Measurements from ENCODE around the gene SMYD3.
"Not testable (repeated sequence)": the region's sequence is repeated elsewhere in the genome, so short reads cannot be mapped to it uniquely, and the experiment has no call there.

SMYD3 gene

DNA sequence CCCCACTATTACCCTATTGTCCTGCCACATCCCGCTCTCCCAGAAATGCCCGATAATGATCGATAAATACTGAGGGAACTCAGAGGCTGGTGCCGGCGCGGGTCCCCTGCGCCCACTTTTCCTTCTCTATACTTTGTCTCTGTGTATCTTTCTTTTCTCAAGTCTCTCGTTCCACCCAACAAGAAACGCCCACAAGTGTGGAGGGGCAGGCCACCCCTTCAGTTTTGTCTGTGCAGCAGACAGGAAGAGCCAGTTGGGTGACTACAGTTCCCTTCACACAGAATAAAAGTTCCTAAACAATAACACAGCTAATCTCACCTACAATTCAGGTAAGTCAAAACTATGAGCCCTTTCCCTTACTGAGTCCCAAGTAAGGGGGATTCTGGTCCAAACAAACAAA lies 423.7 kb downstream of the SMYD3 start:
- peaks cover 0 to 6% of the 10 kb centered on the region in 2 donors for H3K9me3 ChIP-seq (ENCODE audit: control insufficient read depth in 1 of 2, low read length in 2 of 2)
- no peak overlapping the region for H3K27ac ChIP-seq (ENCODE audit: low read length)
- no peaks in the 10 kb centered on the region for H3K4me1 ChIP-seq (ENCODE audit: control insufficient read depth in 1 of 2, insufficient read depth in 2 of 2, low read length in 2 of 2)
- no peaks in the 10 kb centered on the region for H3K27me3 ChIP-seq (ENCODE audit: low read depth, low read length)
- no peaks in the 10 kb centered on the region for H3K36me3 ChIP-seq (ENCODE audit: control insufficient read depth in 1 of 2, insufficient read depth in 2 of 2, low read length in 2 of 2)
- H3K4me3 ChIP-seq (ENCODE audit: low read depth in 1 of 2, low read length in 2 of 2): no peak overlapping the region

DNA sequence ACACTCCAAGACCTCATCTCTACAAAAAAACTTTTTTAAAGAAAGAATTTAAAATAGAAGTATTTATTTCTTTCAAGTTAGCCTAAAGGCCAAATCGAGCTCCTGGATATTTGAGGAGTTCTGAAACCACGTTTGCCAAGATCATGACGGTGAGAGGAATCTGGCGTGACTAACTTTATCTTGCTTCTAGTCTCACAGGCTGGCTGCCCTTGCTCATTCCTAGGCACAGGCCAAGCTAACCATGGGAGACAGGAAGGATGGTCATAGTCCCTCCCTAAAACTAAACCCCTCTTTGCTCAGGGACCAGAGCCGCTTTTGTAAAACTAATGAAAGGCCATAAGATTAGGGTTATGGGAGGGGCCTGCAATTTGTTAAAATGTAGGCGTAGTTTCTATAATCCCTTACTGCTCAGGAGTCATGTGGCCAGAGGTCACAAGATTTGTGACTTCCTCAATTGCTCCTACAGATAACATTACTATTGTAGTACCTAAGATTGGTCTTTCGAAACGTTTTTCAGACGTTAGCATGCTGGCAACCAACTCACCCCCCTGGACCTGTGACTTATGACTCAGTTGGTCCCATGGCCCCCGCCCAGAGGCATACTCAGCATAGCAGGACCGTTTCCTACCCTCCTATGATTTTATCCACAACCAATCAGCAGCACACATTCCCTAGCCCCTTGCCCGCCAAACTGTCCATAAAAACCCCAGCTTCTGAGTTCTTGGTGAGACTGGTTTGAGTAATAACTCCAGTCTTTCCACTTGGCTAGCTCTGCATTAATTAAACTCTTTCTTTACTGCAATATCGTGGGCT lies 425.0 kb downstream of the SMYD3 start:
- Histone ChIP-seq H3K4me1 (ENCODE audit: control insufficient read depth in 1 of 2, insufficient read depth in 2 of 2, low read length in 2 of 2) (no peaks in the 10 kb centered on the region), H3K36me3 (ENCODE audit: control insufficient read depth in 1 of 2, insufficient read depth in 2 of 2, low read length in 2 of 2) (no peaks in the 10 kb centered on the region), H3K27ac (ENCODE audit: low read length) (no peak overlapping the region), H3K9me3 (ENCODE audit: control insufficient read depth in 1 of 2, low read length in 2 of 2) (peaks cover 0 to 6% of the 10 kb centered on the region in 2 donors), H3K27me3 (ENCODE audit: low read depth, low read length) (no peaks in the 10 kb centered on the region), H3K4me3 (ENCODE audit: low read depth in 1 of 2, low read length in 2 of 2) (no peak overlapping the region)

DNA sequence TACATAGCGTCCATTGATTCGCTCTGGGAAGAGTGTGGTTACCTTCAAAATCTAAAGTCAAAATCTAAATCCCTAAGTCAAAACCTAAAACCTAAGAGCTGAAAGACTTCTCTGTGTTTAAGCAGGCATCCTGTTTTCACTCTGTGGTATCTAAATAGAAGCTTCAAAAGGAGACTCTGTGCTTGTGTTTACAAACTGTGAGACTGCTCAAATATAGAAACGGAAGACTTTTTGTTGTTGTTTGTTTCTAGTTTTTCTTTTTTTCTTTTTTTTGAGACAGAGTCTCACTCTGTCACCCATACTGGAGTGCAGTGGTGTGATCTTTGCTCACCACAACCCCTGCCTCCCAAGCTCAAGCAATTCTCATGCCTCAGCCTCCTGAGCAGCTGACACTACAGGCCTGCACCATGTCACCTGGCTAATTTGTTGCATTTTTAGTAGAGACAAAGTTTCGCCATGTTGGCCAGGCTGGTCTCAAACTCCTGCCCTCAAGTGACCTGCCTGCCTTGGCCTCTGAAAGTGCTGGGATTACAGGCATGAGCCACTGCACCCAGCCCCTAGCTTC lies 425.9 kb downstream of the SMYD3 start:
- H3K9me3 ChIP-seq (ENCODE audit: control insufficient read depth in 1 of 2, low read length in 2 of 2): peaks cover 0 to 6% of the 10 kb centered on the region in 2 donors
- H3K4me1 ChIP-seq (ENCODE audit: control insufficient read depth in 1 of 2, insufficient read depth in 2 of 2, low read length in 2 of 2): no peaks in the 10 kb centered on the region
- no peaks in the 10 kb centered on the region for H3K36me3 ChIP-seq (ENCODE audit: control insufficient read depth in 1 of 2, insufficient read depth in 2 of 2, low read length in 2 of 2)
- H3K4me3 ChIP-seq (ENCODE audit: low read depth in 1 of 2, low read length in 2 of 2): no peak overlapping the region
- H3K27ac ChIP-seq (ENCODE audit: low read length): no peak overlapping the region
- no peaks in the 10 kb centered on the region for H3K27me3 ChIP-seq (ENCODE audit: low read depth, low read length)

DNA sequence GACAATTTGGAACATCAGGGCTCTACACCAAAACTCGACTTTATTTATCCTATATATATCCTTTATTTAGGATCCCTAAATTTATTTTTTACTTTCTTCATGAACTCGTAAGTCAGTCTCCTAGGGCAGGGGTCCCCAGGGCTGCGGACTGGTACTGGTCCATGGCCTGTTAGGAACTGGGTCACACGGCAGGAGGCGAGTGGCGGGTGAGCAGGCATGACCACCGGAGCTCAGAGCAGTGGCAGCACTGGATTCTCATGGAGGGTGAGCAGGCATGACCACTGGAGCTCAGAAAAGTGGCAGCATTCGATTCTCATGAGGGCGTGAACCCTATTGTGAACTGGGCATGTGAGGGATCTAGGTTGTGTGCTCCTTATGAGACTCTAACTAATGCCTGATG lies 427.0 kb downstream of the SMYD3 start:
- H3K36me3 ChIP-seq (ENCODE audit: control insufficient read depth in 1 of 2, insufficient read depth in 2 of 2, low read length in 2 of 2): no peaks in the 10 kb centered on the region
- H3K9me3 ChIP-seq (ENCODE audit: control insufficient read depth in 1 of 2, low read length in 2 of 2): peaks cover 0 to 6% of the 10 kb centered on the region in 2 donors

DNA sequence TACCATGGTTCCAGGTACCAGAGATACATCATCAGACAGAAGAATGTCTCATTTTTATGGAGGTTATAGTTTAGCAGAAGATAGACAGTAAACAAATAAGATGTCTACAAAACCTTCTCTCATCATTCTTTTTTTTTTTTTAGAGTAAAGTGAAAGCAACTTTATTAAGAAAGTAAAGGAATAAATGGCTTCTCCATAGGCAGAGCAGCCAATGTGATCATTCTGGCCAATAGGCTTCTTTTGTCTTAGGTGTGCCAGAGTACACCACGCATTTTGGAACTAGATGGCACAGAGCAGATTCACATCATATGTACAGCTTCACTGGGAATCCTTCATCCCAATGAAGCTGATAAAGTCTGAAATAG lies 428.2 kb downstream of the SMYD3 start:
- Histone ChIP-seq H3K4me3 (ENCODE audit: low read depth in 1 of 2, low read length in 2 of 2) (no peak overlapping the region), H3K4me1 (ENCODE audit: control insufficient read depth in 1 of 2, insufficient read depth in 2 of 2, low read length in 2 of 2) (no peaks in the 10 kb centered on the region), H3K9me3 (ENCODE audit: control insufficient read depth in 1 of 2, low read length in 2 of 2) (peaks cover 0 to 6% of the 10 kb centered on the region in 2 donors), H3K27ac (ENCODE audit: low read length) (no peak overlapping the region), H3K36me3 (ENCODE audit: control insufficient read depth in 1 of 2, insufficient read depth in 2 of 2, low read length in 2 of 2) (no peaks in the 10 kb centered on the region), H3K27me3 (ENCODE audit: low read depth, low read length) (no peaks in the 10 kb centered on the region)

More for the DNA sequence above, 427.0 kb downstream of the SMYD3 start:
- Histone ChIP-seq H3K27ac (ENCODE audit: low read length) (no peak overlapping the region), H3K27me3 (ENCODE audit: low read depth, low read length) (no peaks in the 10 kb centered on the region), H3K4me3 (ENCODE audit: low read depth in 1 of 2, low read length in 2 of 2) (no peak overlapping the region), H3K4me1 (ENCODE audit: control insufficient read depth in 1 of 2, insufficient read depth in 2 of 2, low read length in 2 of 2) (no peaks in the 10 kb centered on the region)

DNA sequence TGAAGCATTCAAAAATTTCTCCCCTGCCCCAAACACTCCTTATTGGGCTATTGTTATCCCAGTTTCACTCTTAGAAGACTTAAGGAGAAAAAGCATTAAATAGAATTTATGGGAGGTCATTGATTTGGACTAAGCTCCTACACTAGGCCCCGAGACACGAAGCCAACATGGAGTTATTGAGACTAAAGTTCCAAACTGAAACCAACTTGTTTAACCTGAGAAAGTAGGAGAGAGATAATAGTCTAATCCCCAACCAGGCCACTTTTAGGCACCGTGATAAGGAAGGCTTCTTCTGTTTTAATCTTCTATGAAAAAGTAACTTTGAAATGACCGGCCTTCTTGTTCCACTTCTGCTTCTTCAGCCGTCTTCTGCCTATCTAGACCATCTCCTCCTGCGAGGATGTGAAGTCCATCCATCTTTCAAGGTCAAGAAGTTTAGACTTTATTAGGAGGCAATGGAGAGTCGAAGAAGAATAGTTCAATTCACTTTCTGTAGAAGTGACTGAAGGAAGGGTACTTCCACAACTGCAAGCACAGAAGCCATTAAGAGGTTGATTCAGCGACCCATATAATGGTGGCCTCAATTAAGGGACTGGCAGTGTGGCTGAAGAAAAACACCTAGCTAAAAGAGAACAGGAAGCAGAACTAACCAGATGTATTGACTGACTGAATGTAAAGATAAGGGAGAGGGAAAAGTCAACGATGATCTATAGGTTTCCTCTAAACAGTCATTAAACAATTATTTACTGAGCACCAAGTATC lies 428.8 kb downstream of the SMYD3 start:
- H3K4me3 ChIP-seq (ENCODE audit: low read depth in 1 of 2, low read length in 2 of 2): no peak overlapping the region
- H3K36me3 ChIP-seq (ENCODE audit: control insufficient read depth in 1 of 2, insufficient read depth in 2 of 2, low read length in 2 of 2): no peaks in the 10 kb centered on the region
- no peaks in the 10 kb centered on the region for H3K27me3 ChIP-seq (ENCODE audit: low read depth, low read length)
- no peak overlapping the region for H3K27ac ChIP-seq (ENCODE audit: low read length)
- H3K9me3 ChIP-seq (ENCODE audit: control insufficient read depth in 1 of 2, low read length in 2 of 2): peaks cover 0 to 6% of the 10 kb centered on the region in 2 donors
- no peaks in the 10 kb centered on the region for H3K4me1 ChIP-seq (ENCODE audit: control insufficient read depth in 1 of 2, insufficient read depth in 2 of 2, low read length in 2 of 2)

DNA sequence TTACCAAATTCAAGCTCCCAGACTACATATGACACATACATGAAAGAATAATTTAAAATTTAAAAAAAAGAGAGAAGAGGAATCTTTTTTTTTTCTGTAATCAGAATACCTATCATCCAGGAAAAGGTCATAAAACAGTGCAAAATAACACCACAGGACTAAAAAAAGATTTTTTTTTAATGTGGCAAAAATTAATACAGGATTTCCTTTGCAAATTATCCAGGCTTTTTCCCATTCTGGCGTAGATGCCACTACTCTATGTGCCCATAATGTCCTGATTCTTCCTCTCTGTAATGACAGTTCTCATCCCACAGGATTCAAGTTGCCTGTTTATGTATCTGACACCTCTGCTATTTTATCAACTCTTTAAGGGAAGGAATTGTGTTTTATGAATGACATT lies 429.6 kb downstream of the SMYD3 start:
- Histone ChIP-seq H3K4me3 (ENCODE audit: low read depth in 1 of 2, low read length in 2 of 2) (no peak overlapping the region), H3K36me3 (ENCODE audit: control insufficient read depth in 1 of 2, insufficient read depth in 2 of 2, low read length in 2 of 2) (no peaks in the 10 kb centered on the region), H3K27me3 (ENCODE audit: low read depth, low read length) (no peaks in the 10 kb centered on the region), H3K4me1 (ENCODE audit: control insufficient read depth in 1 of 2, insufficient read depth in 2 of 2, low read length in 2 of 2) (no peaks in the 10 kb centered on the region), H3K9me3 (ENCODE audit: control insufficient read depth in 1 of 2, low read length in 2 of 2) (peaks cover 0 to 6% of the 10 kb centered on the region in 2 donors), H3K27ac (ENCODE audit: low read length) (no peak overlapping the region)

DNA sequence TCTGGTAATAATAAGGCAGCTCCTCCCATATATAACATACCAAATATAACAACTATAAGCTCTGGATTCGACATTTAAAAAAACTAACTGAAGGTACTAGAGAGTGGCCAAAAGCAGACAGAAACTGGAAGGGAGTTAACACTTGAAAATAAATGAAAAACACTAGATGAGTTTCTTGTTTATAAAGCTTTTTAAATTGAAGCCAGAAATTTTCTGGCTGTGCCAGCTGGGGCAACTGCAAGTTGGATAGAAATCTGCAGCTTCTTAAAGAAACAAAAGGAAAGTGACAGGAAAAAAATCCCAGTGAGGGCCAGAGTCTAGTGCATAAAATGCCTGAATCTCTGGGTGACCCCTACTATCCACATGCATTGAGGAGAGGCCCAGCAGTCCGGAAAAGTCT lies 432.7 kb downstream of the SMYD3 start:
- H3K9me3 ChIP-seq (ENCODE audit: control insufficient read depth in 1 of 2, low read length in 2 of 2): no peaks in the 10 kb centered on the region
- H3K27me3 ChIP-seq (ENCODE audit: low read depth, low read length): no peaks in the 10 kb centered on the region
- no peak overlapping the region for H3K4me3 ChIP-seq (ENCODE audit: low read depth in 1 of 2, low read length in 2 of 2)
- no peaks in the 10 kb centered on the region for H3K36me3 ChIP-seq (ENCODE audit: control insufficient read depth in 1 of 2, insufficient read depth in 2 of 2, low read length in 2 of 2)
- H3K27ac ChIP-seq (ENCODE audit: low read length): no peak overlapping the region
- no peaks in the 10 kb centered on the region for H3K4me1 ChIP-seq (ENCODE audit: control insufficient read depth in 1 of 2, insufficient read depth in 2 of 2, low read length in 2 of 2)

DNA sequence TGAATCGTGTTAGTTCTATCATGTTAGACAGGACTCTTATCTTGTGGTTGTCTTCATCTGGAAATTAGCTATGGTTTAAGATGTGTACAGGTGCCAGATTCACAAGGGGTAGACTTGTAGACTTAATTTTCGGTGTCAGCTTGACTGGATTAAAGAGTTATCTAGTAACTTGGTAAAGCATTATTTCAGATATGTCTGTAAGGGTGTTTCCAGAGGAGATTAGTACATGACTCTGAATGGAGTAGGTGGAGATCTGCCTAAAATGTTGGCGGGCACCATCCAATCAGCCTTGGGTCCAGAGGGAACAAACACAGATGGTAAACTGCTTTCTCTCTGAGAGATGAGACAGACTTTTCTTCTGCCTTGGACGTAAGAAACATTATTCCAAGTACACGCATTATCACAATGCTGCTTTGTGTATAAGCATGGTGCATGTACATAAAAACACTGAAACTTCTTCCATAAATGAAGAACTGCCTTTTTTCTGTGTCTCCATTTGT lies 434.6 kb downstream of the SMYD3 start:
- H3K27me3 ChIP-seq (ENCODE audit: low read depth, low read length): no peaks in the 10 kb centered on the region
- H3K36me3 ChIP-seq (ENCODE audit: control insufficient read depth in 1 of 2, insufficient read depth in 2 of 2, low read length in 2 of 2): no peaks in the 10 kb centered on the region
- H3K4me1 ChIP-seq (ENCODE audit: control insufficient read depth in 1 of 2, insufficient read depth in 2 of 2, low read length in 2 of 2): no peaks in the 10 kb centered on the region
- H3K9me3 ChIP-seq (ENCODE audit: control insufficient read depth in 1 of 2, low read length in 2 of 2): no peaks in the 10 kb centered on the region
- no peak overlapping the region for H3K27ac ChIP-seq (ENCODE audit: low read length)
- H3K4me3 ChIP-seq (ENCODE audit: low read depth in 1 of 2, low read length in 2 of 2): no peak overlapping the region

DNA sequence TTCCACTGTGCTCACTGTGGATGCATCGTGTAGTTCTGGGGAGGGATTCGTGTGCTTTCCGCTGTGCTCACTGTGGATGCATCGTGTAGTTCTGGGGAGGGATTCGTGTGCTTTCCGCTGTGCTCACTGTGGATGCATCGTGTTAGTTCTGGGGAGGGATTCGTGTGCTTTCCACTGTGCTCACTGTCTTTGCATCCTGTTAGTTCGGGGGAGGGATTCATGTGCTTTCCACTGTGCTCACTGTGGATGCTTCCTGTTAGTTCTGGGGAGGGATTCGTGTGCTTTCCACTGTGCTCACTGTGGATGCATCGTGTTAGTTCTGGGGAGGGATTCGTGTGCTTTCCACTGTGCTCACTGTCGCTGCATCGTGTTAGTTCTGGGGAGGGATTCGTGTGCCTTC lies 435.1 kb downstream of the SMYD3 start:
- H3K36me3 ChIP-seq (ENCODE audit: control insufficient read depth in 1 of 2, insufficient read depth in 2 of 2, low read length in 2 of 2); H3K9me3 ChIP-seq (ENCODE audit: control insufficient read depth in 1 of 2, low read length in 2 of 2); H3K27ac ChIP-seq (ENCODE audit: low read length); H3K4me1 ChIP-seq (ENCODE audit: control insufficient read depth in 1 of 2, insufficient read depth in 2 of 2, low read length in 2 of 2); H3K4me3 ChIP-seq (ENCODE audit: low read depth in 1 of 2, low read length in 2 of 2); H3K27me3 ChIP-seq (ENCODE audit: low read depth, low read length): not testable (repeated sequence)

DNA sequence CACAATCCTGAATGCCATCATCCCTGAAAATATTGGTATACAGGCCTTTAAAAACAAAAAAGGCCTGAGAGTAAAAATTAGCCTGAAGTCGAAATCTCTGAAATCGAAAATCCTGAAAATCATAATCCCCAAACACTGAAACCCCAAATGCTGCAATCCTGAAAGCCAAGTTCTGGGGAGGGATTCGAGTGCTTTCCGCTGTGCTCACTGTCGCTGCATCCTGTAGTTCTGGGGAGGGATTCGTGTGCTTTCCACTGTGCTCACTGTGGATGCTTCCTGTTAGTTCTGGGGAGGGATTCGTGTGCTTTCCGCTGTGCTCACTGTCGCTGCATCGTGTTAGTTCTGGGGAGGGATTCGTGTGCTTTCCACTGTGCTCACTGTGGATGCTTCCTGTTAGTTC lies 435.5 kb downstream of the SMYD3 start:
- not testable (repeated sequence) for H3K4me3 ChIP-seq (ENCODE audit: low read depth in 1 of 2, low read length in 2 of 2)

More for the DNA sequence above, 435.5 kb downstream of the SMYD3 start:
- not testable (repeated sequence) for H3K27ac ChIP-seq (ENCODE audit: low read length); H3K27me3 ChIP-seq (ENCODE audit: low read depth, low read length); H3K9me3 ChIP-seq (ENCODE audit: control insufficient read depth in 1 of 2, low read length in 2 of 2); H3K36me3 ChIP-seq (ENCODE audit: control insufficient read depth in 1 of 2, insufficient read depth in 2 of 2, low read length in 2 of 2); H3K4me1 ChIP-seq (ENCODE audit: control insufficient read depth in 1 of 2, insufficient read depth in 2 of 2, low read length in 2 of 2)

Measured in muscle layer of duodenum (tissue), 2 donors.